GM23248 (cell line): ENCODE measurements around the gene ASGR2. TPM values are rescaled to one million over a fixed set of nuclear protein-coding genes. Genes with fewer than 3 reads are reported as not detected.

Source experiments
- DNase-seq: peaks from one replicate; pipeline ENCODE4 v3.0.0-alpha.2; 2015
- H2AFZ ChIP-seq: fragments of 200-600 bp; sonication (generic); 2 replicates; pipeline ENCODE4 v1.6.1; 2016; ENCODE audit warnings: antibody characterized with exemption
- H3F3A ChIP-seq: fragments of 200-600 bp; sonication (generic); 2 replicates; pipeline ENCODE4 v1.6.1; 2016; ENCODE audit warnings: mild to moderate bottlenecking, antibody characterized with exemption, mixed run types; ENCODE audit not compliant: insufficient read depth
- H3K27ac ChIP-seq: fragments of 200-600 bp; sonication (generic); 2 replicates; pipeline ENCODE4 v1.5.1; 2016; ENCODE audit warnings: mild to moderate bottlenecking
- H3K27me3 ChIP-seq: fragments of 200-600 bp; sonication (generic); replicated peaks from 2 replicates; pipeline ENCODE4 v1.6.1; 2016; ENCODE audit warnings: mild to moderate bottlenecking; ENCODE audit not compliant: insufficient read depth
- H3K36me3 ChIP-seq: fragments of 200-600 bp; sonication (generic); 2 replicates; pipeline ENCODE4 v1.6.1; 2016; ENCODE audit warnings: low read depth, mild to moderate bottlenecking
- H3K4me1 ChIP-seq: fragments of 200-600 bp; sonication (generic); 2 replicates; pipeline ENCODE4 v1.6.1; 2016; ENCODE audit warnings: mild to moderate bottlenecking; ENCODE audit not compliant: insufficient read depth
- H3K4me2 ChIP-seq: fragments of 200-600 bp; sonication (generic); one replicate; pipeline ENCODE4 v1.6.1; 2016; ENCODE audit warnings: mild to moderate bottlenecking; ENCODE audit not compliant: unreplicated experiment
- H3K4me3 ChIP-seq: fragments of 200-600 bp; sonication (generic); 2 replicates; pipeline ENCODE4 v1.5.1; 2016; ENCODE audit warnings: mild to moderate bottlenecking
- H3K79me2 ChIP-seq: fragments of 200-600 bp; sonication (generic); 2 replicates; pipeline ENCODE4 v1.6.1; 2016; ENCODE audit warnings: mild to moderate bottlenecking; ENCODE audit not compliant: insufficient read depth
- H3K9ac ChIP-seq: fragments of 200-600 bp; sonication (generic); 2 replicates; pipeline ENCODE4 v1.6.1; 2016; ENCODE audit warnings: mild to moderate bottlenecking
- H3K9me2 ChIP-seq: fragments of 200-600 bp; sonication (generic); 2 replicates; pipeline ENCODE4 v1.6.1; 2016; ENCODE audit warnings: mixed run types, mild to moderate bottlenecking, moderate library complexity; ENCODE audit not compliant: insufficient read depth
- H3K9me3 ChIP-seq: fragments of 200-600 bp; sonication (generic); one replicate; pipeline ENCODE4 v1.6.1; 2017; ENCODE audit warnings: low read depth
- H4K20me1 ChIP-seq: fragments of 200-600 bp; sonication (generic); 2 replicates; pipeline ENCODE4 v1.6.0; 2016; ENCODE audit not compliant: insufficient read depth
- EZH2 ChIP-seq: fragments of 200-600 bp; sonication (generic); IDR thresholded peaks from 2 replicates; pipeline ENCODE4 v1.6.1; 2018; ENCODE audit warnings: antibody characterized with exemption, mild to moderate bottlenecking; ENCODE audit not compliant: insufficient read depth, poor library complexity, severe bottlenecking
- EZH2phosphoT487 ChIP-seq: fragments of 200-600 bp; sonication (generic); IDR thresholded peaks from 2 replicates; pipeline ENCODE4 v1.6.1; 2018; ENCODE audit warnings: antibody characterized with exemption, moderate library complexity, mild to moderate bottlenecking, low read depth; ENCODE audit not compliant: insufficient read depth
- WGBS, 2 experiments: methylation state at CpG; one replicate each; pipeline ENCODE4 v1.1.6; 2015 to 2017; ENCODE audit warnings: low lambda C conversion rate in 2 of 2, low coverage in 1 of 2; ENCODE audit errors: missing lambda C conversion rate in 2 of 2; 5-methylcytosine and 5-hydroxymethylcytosine counted together
- in situ Hi-C: fragments of 300-500 bp; cut with MboI; formaldehyde crosslinking; loops from 2 replicates; pipeline ENCODE4 v1.15.0; 2020
- polyA plus RNA-seq: library from polyadenylated mRNA; unstranded; fragments of >200 nt; fragmentation: Nextera tagmentation; extraction: Ambion mirVana; gene quantifications from 2 replicates; pipeline ENCODE4 v1.2.1, GENCODE V29; 2016
- total RNA-seq: library from RNA; depleted of rRNA; stranded (reverse); fragments of >200 nt; shearing (Covaris generic); gene quantifications from 2 replicates; pipeline ENCODE4 v1.2.3, GENCODE V29; 2014

Gene ASGR2
- total and polyA plus RNA-seq, 2 experiments from 2014 or later = not detected

GRCh38 chr17:7110617-7111306 is 3.9 kb downstream of the ASGR2 start:
- Histone ChIP-seq H3K79me2 (no peaks in the 10 kb centered on the region), H2AFZ (no peak overlapping the region), H3K36me3 (no peaks in the 10 kb centered on the region), H4K20me1 (no peaks in the 10 kb centered on the region), H3K4me2 (no peak overlapping the region), H3K9me3 (no peaks in the 10 kb centered on the region), H3K27ac (no peak overlapping the region), H3K4me1 (no peaks in the 10 kb centered on the region), H3K27me3 (peaks cover 27% of the 10 kb centered on the region), H3K9me2 (no peaks in the 10 kb centered on the region), H3K9ac (no peak overlapping the region), H3K4me3 (no peak overlapping the region), H3F3A (no peaks in the 10 kb centered on the region)
- in situ Hi-C loops = no loop called here
- no peak for DNase-seq
- WGBS, 2 experiments = 45 to 57% methylated on average over 11 of the region's 11 CpGs
- TF ChIP-seq EZH2phosphoT487 (no peak), EZH2 (no peak)

- Histone ChIP-seq H3K36me3 (no peaks in the 10 kb centered on the region), H3K4me3 (no peak overlapping the region), H3K4me1 (no peaks in the 10 kb centered on the region), H3K9ac (no peak overlapping the region), H3K27ac (no peak overlapping the region), H3K9me3 (no peaks in the 10 kb centered on the region), H3F3A (no peaks in the 10 kb centered on the region), H3K27me3 (peaks cover 27% of the 10 kb centered on the region), H2AFZ (no peak overlapping the region), H3K4me2 (no peak overlapping the region), H3K79me2 (no peaks in the 10 kb centered on the region), H4K20me1 (no peaks in the 10 kb centered on the region), H3K9me2 (no peaks in the 10 kb centered on the region)
- no peak for DNase-seq
- TF ChIP-seq EZH2phosphoT487 = no peak
- WGBS, 2 experiments = 61 to 67% methylated on average over 10 of the region's 10 CpGs
- in situ Hi-C loops = no loop called here
Observed at GRCh38 chr17:7109461-7110322, 4.9 kb downstream of the ASGR2 start.

GRCh38 chr17:7108981-7109380 is 5.6 kb downstream of the ASGR2 start:
- Histone ChIP-seq H3K9me2 (no peaks in the 10 kb centered on the region), H3K27me3 (peaks cover 29% of the 10 kb centered on the region), H3K27ac (no peak overlapping the region), H4K20me1 (no peaks in the 10 kb centered on the region), H3K79me2 (no peaks in the 10 kb centered on the region), H3K4me1 (no peaks in the 10 kb centered on the region), H2AFZ (no peak overlapping the region), H3K4me3 (no peak overlapping the region), H3K4me2 (no peak overlapping the region), H3F3A (no peaks in the 10 kb centered on the region), H3K9me3 (no peaks in the 10 kb centered on the region), H3K9ac (no peak overlapping the region), H3K36me3 (no peaks in the 10 kb centered on the region)
- DNase-seq = no peak
- TF ChIP-seq EZH2 (no peak), EZH2phosphoT487 (no peak)
- WGBS, 2 experiments = 21 to 37% methylated on average over 8 to 9 of the region's 9 CpGs
- in situ Hi-C loops = no loop called here

GRCh38 chr17:7108560-7108925 is 6.1 kb downstream of the ASGR2 start:
- Histone ChIP-seq H3K9me3 (no peaks in the 10 kb centered on the region), H2AFZ (no peak overlapping the region), H3K4me3 (no peak overlapping the region), H3F3A (no peaks in the 10 kb centered on the region), H3K9ac (no peak overlapping the region), H4K20me1 (no peaks in the 10 kb centered on the region), H3K27me3 (peaks cover 32% of the 10 kb centered on the region), H3K4me2 (no peak overlapping the region), H3K36me3 (no peaks in the 10 kb centered on the region), H3K27ac (no peak overlapping the region), H3K4me1 (no peaks in the 10 kb centered on the region), H3K9me2 (no peaks in the 10 kb centered on the region), H3K79me2 (no peaks in the 10 kb centered on the region)
- in situ Hi-C loops = no loop called here
- DNase-seq = no peak
- WGBS, 2 experiments = 63 to 67% methylated on average over 10 of the region's 10 CpGs
- TF ChIP-seq EZH2phosphoT487 = no peak
- TF ChIP-seq EZH2 = no peak
